HepG2 (cell line): ENCODE results near the gene ABCB6. TPM values are rescaled to one million over a fixed set of nuclear protein-coding genes. Genes with fewer than 3 reads are reported as not detected.

Experiments
- ATAC-seq: fragments of 200-7000 bp; cut with Tn5 transposase; 3 replicates; pipeline ENCODE4 v1.9.1; 2020; ENCODE audit warnings: mild to moderate bottlenecking, moderate library complexity
- BruUV-seq: library from RNA; stranded (reverse); fragments of 400-500 nt; replicated peaks from 2 replicates; lab custom pipeline; 2021; lab: Mats Ljungman, UMichigan
- CTCF ChIA-PET: fragments of 300-600 bp; formaldehyde crosslinking; extraction: SDS; loops from one replicate; lab custom pipeline; 2021; ENCODE audit warnings: low total read pairs, inconsistent platforms, low intra/inter-chr PET ratio; lab: Yijun Ruan, JAX
- POLR2A ChIA-PET: fragments of 350-600 bp; sonication (Branson Sonifier 250); formaldehyde crosslinking; loops from one replicate; lab custom pipeline; 2020; ENCODE audit warnings: antibody characterized with exemption, inconsistent platforms; lab: Yijun Ruan, JAX
- DNase-seq: peaks from one replicate; pipeline ENCODE4 v3.0.0-alpha.2; 2015; ENCODE audit warnings: low spot score
- FAIRE-seq: peaks from 3 replicates; lab custom pipeline; 2011; peaks lifted over from hg19 to GRCh38; lab: Jason Lieb, UNC
- H2AFZ ChIP-seq: one replicate; pipeline ENCODE4 v1.6.1; 2011; ENCODE audit warnings: low read length, inconsistent platforms
- H3K27ac ChIP-seq: fragments of 300-600 bp; 3 replicates; pipeline ENCODE4 v1.8.0; 2011; ENCODE audit warnings: mixed run types, mild to moderate bottlenecking, mixed read lengths, low read length, inconsistent platforms; ENCODE audit not compliant: insufficient read depth; ENCODE audit errors: extremely low read length
- H3K27me3 ChIP-seq, 2 experiments: fragments of 200-600 bp in 1 of 2; 2 replicates in 1 of 2; 3 replicates in 1 of 2; pipeline versions ENCODE4 v1.6.0 to v1.8.0; 2011; ENCODE audit warnings: low read length in 2 of 2, mild to moderate bottlenecking in 2 of 2, moderate library complexity in 2 of 2, inconsistent platforms in 1 of 2; ENCODE audit not compliant: insufficient read depth in 2 of 2, control insufficient read depth in 1 of 2
- H3K36me3 ChIP-seq, 2 experiments: fragments of 200-600 bp in 1 of 2; replicated peaks in 1 of 2; 2 replicates in 1 of 2; 3 replicates in 1 of 2; pipeline versions ENCODE4 v1.5.1 to v1.8.0; 2011; ENCODE audit warnings: low read length in 2 of 2, inconsistent platforms in 1 of 2; ENCODE audit not compliant: insufficient read depth in 2 of 2, control insufficient read depth in 1 of 2
- H3K4me1 ChIP-seq: 2 replicates; pipeline ENCODE4 v1.5.1; 2012; ENCODE audit warnings: low read length, inconsistent platforms; ENCODE audit not compliant: insufficient read depth
- H3K4me2 ChIP-seq: 2 replicates; pipeline ENCODE4 v1.6.0; 2011; ENCODE audit warnings: low read depth, low read length, inconsistent platforms
- H3K4me3 ChIP-seq, 3 experiments: fragments of 200-600 bp in 1 of 3; sonication (generic), shearing (Covaris generic) in 1 of 3; replicated peaks in 1 of 3; 2 replicates each; pipeline ENCODE4 v1.5.1; 2011 to 2016; ENCODE audit warnings: low read length in 3 of 3, inconsistent platforms in 2 of 3, low read depth in 2 of 3, mild to moderate bottlenecking in 2 of 3, control low read depth in 1 of 3, mixed read lengths in 1 of 3; ENCODE audit not compliant: insufficient read depth in 1 of 3
- H3K79me2 ChIP-seq: one replicate; pipeline ENCODE4 v1.6.1; 2011; ENCODE audit warnings: low read length, inconsistent platforms; ENCODE audit not compliant: insufficient read depth
- H3K9ac ChIP-seq: 2 replicates; pipeline ENCODE4 v1.6.0; 2011; ENCODE audit warnings: mild to moderate bottlenecking, low read depth, low read length, inconsistent platforms; ENCODE audit not compliant: insufficient read depth
- H3K9me3 ChIP-seq: 2 replicates; pipeline ENCODE4 v1.5.1; 2012; ENCODE audit warnings: mild to moderate bottlenecking, low read length
- H4K20me1 ChIP-seq: 2 replicates; pipeline ENCODE4 v1.6.0; 2011; ENCODE audit warnings: inconsistent platforms, mild to moderate bottlenecking, low read length, moderate library complexity; ENCODE audit not compliant: insufficient read depth
- CHCHD3 ChIP-seq: sonication (generic); formaldehyde crosslinking; IDR thresholded peaks from 2 replicates; pipeline ENCODE4 v1.8.0; 2022; ENCODE audit warnings: mild to moderate bottlenecking, missing genetic modification reagents, moderate library complexity
- E2F2 ChIP-seq: sonication (generic); formaldehyde crosslinking; IDR thresholded peaks from 2 replicates; pipeline ENCODE4 v1.4.0; 2020; ENCODE audit warnings: missing genetic modification reagents, borderline replicate concordance
- GABPA ChIP-seq, 2 experiments: IDR thresholded peaks; 2 replicates each; pipeline ENCODE4 v1.6.1; 2011 to 2016; ENCODE audit warnings: low read depth in 2 of 2, low read length in 1 of 2, missing biosample characterization in 1 of 2, missing genetic modification characterization in 1 of 2
- HNF1B ChIP-seq: sonication (generic); formaldehyde crosslinking; IDR thresholded peaks from 2 replicates; pipeline ENCODE4 v1.5.1; 2020; ENCODE audit warnings: mild to moderate bottlenecking, moderate library complexity, missing genetic modification reagents
- MED1 ChIP-seq: sonication (generic); formaldehyde crosslinking; IDR thresholded peaks from 2 replicates; pipeline ENCODE4 v1.4.0; 2020; ENCODE audit warnings: missing genetic modification reagents
- SAFB2 ChIP-seq: sonication (generic); formaldehyde crosslinking; IDR thresholded peaks from 2 replicates; pipeline ENCODE4 v1.5.1; 2020; ENCODE audit warnings: missing genetic modification reagents, low read depth, mild to moderate bottlenecking, borderline replicate concordance
- TBX3 ChIP-seq: fragments of 450-650 bp; IDR thresholded peaks from 2 replicates; pipeline ENCODE4 v1.6.1; 2017; ENCODE audit warnings: antibody characterized with exemption, mild to moderate bottlenecking, inconsistent platforms, borderline replicate concordance
- THAP9 ChIP-seq: sonication (generic); formaldehyde crosslinking; IDR thresholded peaks from 2 replicates; pipeline ENCODE4; 2020; ENCODE audit warnings: missing genetic modification reagents, mild to moderate bottlenecking, borderline replicate concordance
- TRAFD1 ChIP-seq: sonication (generic); formaldehyde crosslinking; IDR thresholded peaks from 2 replicates; pipeline ENCODE4 v1.5.1; 2020; ENCODE audit warnings: missing genetic modification reagents, mild to moderate bottlenecking, borderline replicate concordance
- ZBTB38 ChIP-seq: sonication (generic); formaldehyde crosslinking; IDR thresholded peaks from 2 replicates; pipeline ENCODE4 v1.5.1; 2020; ENCODE audit warnings: mild to moderate bottlenecking, missing genetic modification reagents
- ZC3H13 ChIP-seq: sonication (generic); formaldehyde crosslinking; IDR thresholded peaks from 2 replicates; pipeline ENCODE4 v1.8.1; 2023; ENCODE audit warnings: mild to moderate bottlenecking, missing genetic modification reagents, moderate library complexity
- ZNF263 ChIP-seq: sonication (generic); formaldehyde crosslinking; IDR thresholded peaks from 2 replicates; pipeline ENCODE4 v1.4.0; 2020; ENCODE audit warnings: missing genetic modification reagents
- ZNF761 ChIP-seq: sonication (generic); formaldehyde crosslinking; conservative IDR thresholded peaks from 2 replicates; pipeline ENCODE4 v1.4.0; 2020; ENCODE audit warnings: mild to moderate bottlenecking, missing genetic modification reagents
- ZNF816 ChIP-seq: sonication (generic); formaldehyde crosslinking; IDR thresholded peaks from 2 replicates; pipeline ENCODE4 v1.8.0; 2022; ENCODE audit warnings: missing genetic modification reagents, mild to moderate bottlenecking, borderline replicate concordance
- ZNF83 ChIP-seq: sonication (generic); formaldehyde crosslinking; IDR thresholded peaks from 2 replicates; pipeline ENCODE4 v1.4.0; 2020; ENCODE audit warnings: missing genetic modification reagents, mild to moderate bottlenecking, borderline replicate concordance
- WGBS: methylation state at CpG from one replicate; pipeline ENCODE4 v1.1.6; 2017; ENCODE audit warnings: low lambda C conversion rate; 5-methylcytosine and 5-hydroxymethylcytosine counted together
- in situ Hi-C: cut with HindIII; loops from 2 replicates; pipeline ENCODE4 v1.10.0; 2017; ENCODE audit warnings: low pct_unique_long_range_greater_than_20kb; ENCODE audit not compliant: extremely low pct_ligation_motif_present
- intact Hi-C: fragments of 100-400 bp; cut with micrococcal nuclease; formaldehyde crosslinking; loops from one replicate; pipeline ENCODE4 v1.10.0; 2022; ENCODE audit not compliant: unreplicated experiment
- polyA plus RNA-seq, 8 experiments: library from polyadenylated mRNA; depleted of rRNA in 3 of 8; stranded (reverse) in 7 of 8; unstranded in 1 of 8; fragments of >200 nt; fragmentation: Illumina TruSeq in 4 of 8; extraction: Trizol in 4 of 8; gene quantifications; 2 replicates each; pipeline versions ENCODE4 v1.2.1 to v1.2.3, GENCODE V29; 2011 to 2016; ENCODE audit warnings: low read depth in 4 of 8, missing spikeins in 1 of 8, mixed read lengths in 1 of 8; ENCODE audit not compliant: insufficient read depth in 1 of 8
- total RNA-seq, 5 experiments: library from RNA; depleted of rRNA; stranded (reverse); fragments of >200 nt; fragmentation: Illumina TruSeq; extraction: Trizol; gene quantifications; 2 replicates each; pipeline ENCODE4 v1.2.3, GENCODE V29; 2016; ENCODE audit warnings: low read depth in 1 of 5

Gene ABCB6
- total and polyA plus RNA-seq, 2 of the 13 experiments (the other 11 are each of a cell fraction or from before 2014, with no cell fraction given) = 91.1 to 137 TPM

- peak overlapping the region; percentile 80 for H3K4me2 ChIP-seq
- FAIRE-seq = no peak
- H4K20me1 ChIP-seq = no peaks in the 10 kb centered on the region
- TSS peak; percentile 68 for BruUV-seq
- peak; percentile 55 for ATAC-seq
- H3K27ac ChIP-seq = peak overlapping the region; percentile 81
- H3K4me1 ChIP-seq = peaks cover 39% of the 10 kb centered on the region
- peaks cover 31 to 55% of the 10 kb centered on the region in 2 experiments for H3K36me3 ChIP-seq
- peak overlapping the region; percentile 91 to 93 (median 93) for H3K4me3 ChIP-seq
- in situ Hi-C loops = no loop called here
- 2% methylated on average over 14 of the region's 24 CpGs for WGBS
- H3K9me3 ChIP-seq = no peaks in the 10 kb centered on the region
- no peaks in the 10 kb centered on the region; a peak in 1 of 5 replicates for H3K27me3 ChIP-seq
- H3K79me2 ChIP-seq = peaks cover 51% of the 10 kb centered on the region
- DNase-seq = peak; percentile 45
- no peak overlapping the region for H2AFZ ChIP-seq
- ChIA-PET POLR2A (interaction anchor here (1.1 to 6.6 kb wide), 14 partner anchors 9 to 158 kb away, joined by 5 to 80 read pairs (median 12); partner anchors contain the start of genes ABCB6, CNPPD1, DNAJB2 and DNPEP), CTCF (interaction anchor here (1.2 to 2.3 kb wide), 2 partner anchors 64 to 69 kb away, joined by 3 to 15 read pairs; no protein-coding TSS in a partner anchor)
- peak overlapping the region; percentile 91 for H3K9ac ChIP-seq
- intact Hi-C loops = no loop called here
- TF ChIP-seq ZBTB38 = no peak
- TF ChIP-seq TBX3 = no peak
- no peak for TF ChIP-seq ZC3H13
- no peak for TF ChIP-seq HNF1B (CRISPR knock-in tag)
- no peak for TF ChIP-seq CHCHD3 (CRISPR knock-in tag)
- TF ChIP-seq TRAFD1 = no peak
- peak; percentile 21; the same call in 1 of the 2 replicates for TF ChIP-seq MED1 (CRISPR knock-in tag)
- 0 out of 2 replicates have a peak, but pooled peaks have one; percentile 2 for TF ChIP-seq ZNF816 (CRISPR knock-in tag)
- peak; percentile 68; the same call in 1 of the 2 replicates for TF ChIP-seq THAP9 (CRISPR knock-in tag)
- 0 out of 2 replicates have a peak, but pooled peaks have one; percentile 84 for TF ChIP-seq E2F2 (CRISPR knock-in tag)
- TF ChIP-seq ZNF83 (CRISPR knock-in tag) = peak; percentile 69; the same call in 1 of the 2 replicates
- TF ChIP-seq GABPA (IDR thresholded peaks at IDR 0.05; ENCODE audit: low read depth, low read length) = no peak
- peak; percentile 65 for TF ChIP-seq GABPA (CRISPR knock-in tag; IDR thresholded peaks at IDR 0.05; ENCODE audit: low read depth)
- TF ChIP-seq ZNF263 (CRISPR knock-in tag) = peak; percentile 17; the same call in 1 of the 2 replicates
- no peak for TF ChIP-seq SAFB2
- peak; percentile 63; the same call in 1 of the 2 replicates for TF ChIP-seq ZNF761 (CRISPR knock-in tag)
Measured at GRCh38 chr2:219230059-219230540, 11.3 kb upstream of the ABCB6 start.
